ENCODE measurements around the gene ABCB8.

The ABCB8 gene

GRCh38 chr7:151058781-151059366, 30.6 kb downstream of the ABCB8 start:
- DNase-seq = peak; percentile 31

- peak; percentile 69 for DNase-seq
Observed at GRCh38 chr7:151059367-151060112, 31.3 kb downstream of the ABCB8 start, which contains the start of gene SLC4A2. Gene SLC4A2, plus strand, starts transcription at chr7:151059589. Its CDS starts 2,399 bp downstream, at chr7:151061988.

DNA sequence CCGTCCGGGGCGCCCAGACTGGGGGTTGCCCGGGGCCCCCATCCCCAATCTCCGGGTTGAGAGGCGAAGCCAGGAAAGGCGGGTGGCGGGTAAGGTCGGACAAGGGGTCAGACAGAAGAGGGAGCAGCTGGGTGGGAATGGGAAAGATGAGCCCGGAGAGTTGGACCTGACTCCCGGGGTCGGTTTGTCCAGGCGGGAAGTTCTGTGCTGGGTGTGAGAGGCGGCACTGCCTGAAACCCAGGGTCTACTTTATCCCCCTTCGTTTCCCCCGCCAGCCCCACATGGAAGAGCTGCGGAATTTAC, 31.8 kb downstream of the ABCB8 start:
- DNase-seq = no peak

- no peak for DNase-seq
Observed at GRCh38 chr7:151060416-151061212, 32.4 kb downstream of the ABCB8 start.

GRCh38 chr7:151061213-151062110, 33.2 kb downstream of the ABCB8 start:
- DNase-seq = no peak

- DNase-seq = no peak
Observed at GRCh38 chr7:151062111-151062398, 33.8 kb downstream of the ABCB8 start.

- DNase-seq = no peak
Observed at GRCh38 chr7:151062399-151063211, 34.4 kb downstream of the ABCB8 start.

DNA sequence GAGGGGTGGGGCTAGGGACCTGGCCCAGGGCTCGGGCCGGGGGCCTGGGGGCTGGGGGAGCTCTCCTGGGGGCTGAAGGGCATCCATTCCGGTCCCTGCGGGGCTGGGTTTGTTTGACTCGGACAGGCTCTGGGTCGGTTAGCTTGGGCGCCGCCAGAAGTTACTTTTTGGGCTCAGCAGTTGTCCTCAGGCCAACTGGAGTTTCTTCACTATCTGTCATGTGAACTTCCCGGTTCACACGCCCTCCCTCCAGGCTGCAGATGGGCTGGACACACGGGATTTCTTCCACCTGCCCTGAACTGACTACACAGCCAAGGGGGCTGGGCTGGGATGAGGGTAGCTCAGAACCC, 34.9 kb downstream of the ABCB8 start:
- no peak for DNase-seq

- no peak for DNase-seq
Observed at GRCh38 chr7:151064454-151064853, 36.2 kb downstream of the ABCB8 start.

- no peak for DNase-seq
Observed at GRCh38 chr7:151064993-151065392, 36.7 kb downstream of the ABCB8 start.

DNA sequence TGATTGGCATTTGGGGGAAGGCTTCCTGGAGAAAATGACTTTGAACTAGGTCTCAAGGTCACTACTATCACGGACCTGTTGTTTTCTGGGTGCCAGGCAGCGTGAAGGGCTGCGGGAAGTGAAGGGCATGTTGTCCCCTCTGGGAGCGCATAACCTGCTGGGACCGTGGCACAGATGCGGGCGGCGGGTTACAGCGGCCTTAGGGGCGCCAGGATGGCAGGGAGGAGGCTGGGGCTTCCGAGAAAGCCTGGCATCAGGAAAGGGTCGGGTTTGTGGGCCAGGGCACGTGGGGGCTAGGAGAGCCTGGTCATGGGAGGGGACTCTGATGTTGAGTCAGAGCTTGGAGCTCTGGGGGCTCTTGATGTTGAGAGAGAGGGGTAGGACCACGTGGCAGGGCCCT, 37.3 kb downstream of the ABCB8 start:
- DNase-seq = no peak

DNA sequence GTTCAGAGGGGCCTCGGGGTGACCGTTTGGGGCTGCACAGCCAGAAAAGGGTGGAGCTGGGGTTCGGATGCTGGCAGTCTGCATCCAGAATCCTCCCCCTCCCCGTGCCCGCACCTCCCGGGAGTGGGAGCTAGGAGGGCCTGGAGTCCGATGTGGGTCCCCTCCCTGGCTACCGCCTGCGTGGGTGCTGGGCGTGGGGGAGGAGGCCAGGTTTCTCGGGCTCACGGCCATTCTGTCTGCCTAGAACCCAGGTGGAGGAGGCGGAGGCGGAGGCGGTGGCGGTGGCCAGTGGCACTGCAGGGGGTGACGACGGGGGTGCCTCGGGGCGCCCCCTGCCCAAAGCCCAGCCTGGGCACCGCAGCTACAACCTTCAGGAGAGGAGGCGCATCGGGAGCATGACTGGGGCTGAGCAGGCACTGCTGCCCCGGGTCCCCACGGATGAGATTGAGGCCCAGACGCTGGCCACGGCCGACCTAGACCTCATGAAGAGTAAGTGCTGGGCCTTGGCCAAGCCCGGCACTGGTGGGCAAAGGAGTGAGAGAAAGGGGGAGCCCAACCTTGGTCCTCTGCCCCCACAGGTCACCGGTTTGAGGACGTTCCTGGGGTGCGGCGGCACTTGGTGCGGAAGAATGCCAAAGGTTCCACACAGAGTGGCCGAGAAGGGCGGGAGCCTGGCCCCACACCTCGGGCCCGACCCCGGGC, 38.2 kb downstream of the ABCB8 start:
- DNase-seq = no peak

DNA sequence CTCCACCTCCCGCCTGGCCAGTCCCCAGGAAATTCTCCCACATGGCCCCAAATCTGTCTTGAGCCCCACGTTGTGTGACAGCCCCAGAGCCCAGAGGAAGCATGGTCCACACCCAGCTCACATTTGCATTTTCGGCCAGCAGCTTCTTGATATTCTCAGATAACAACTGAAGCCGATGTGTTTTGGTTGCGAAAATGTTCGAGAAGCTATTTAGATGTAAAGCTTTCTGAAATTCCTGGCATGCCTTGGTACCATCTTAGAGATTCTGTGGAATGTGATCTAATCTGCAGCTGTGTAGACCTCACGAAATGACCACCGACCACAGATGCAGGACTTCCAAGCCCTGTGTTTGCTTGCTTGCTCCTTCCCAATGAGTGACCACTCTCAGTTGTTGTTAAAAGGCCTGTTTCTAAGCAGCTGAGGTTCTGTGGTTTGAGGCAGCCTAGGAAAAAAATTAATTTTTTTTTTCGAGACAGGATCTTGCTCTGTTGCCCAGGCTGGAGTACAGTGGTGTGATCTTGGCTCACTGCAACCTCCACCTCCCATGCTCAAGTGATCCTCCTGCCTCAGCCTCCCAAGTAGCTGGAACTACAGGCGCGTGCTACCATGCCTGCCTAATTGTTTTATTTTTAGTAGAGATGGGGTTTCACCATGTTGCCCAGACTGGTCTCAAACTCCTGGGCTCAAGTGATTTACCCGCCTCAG, 40.0 kb downstream of the ABCB8 start:
- DNase-seq = no peak

- no peak for DNase-seq
Observed at GRCh38 chr7:151069841-151070573, 41.8 kb downstream of the ABCB8 start.

- DNase-seq = no peak
Observed at GRCh38 chr7:151070574-151070960, 42.3 kb downstream of the ABCB8 start.

GRCh38 chr7:151071032-151071866, 43.0 kb downstream of the ABCB8 start:
- no peak for DNase-seq

GRCh38 chr7:151073990-151074389, 45.7 kb downstream of the ABCB8 start:
- DNase-seq = no peak

DNA sequence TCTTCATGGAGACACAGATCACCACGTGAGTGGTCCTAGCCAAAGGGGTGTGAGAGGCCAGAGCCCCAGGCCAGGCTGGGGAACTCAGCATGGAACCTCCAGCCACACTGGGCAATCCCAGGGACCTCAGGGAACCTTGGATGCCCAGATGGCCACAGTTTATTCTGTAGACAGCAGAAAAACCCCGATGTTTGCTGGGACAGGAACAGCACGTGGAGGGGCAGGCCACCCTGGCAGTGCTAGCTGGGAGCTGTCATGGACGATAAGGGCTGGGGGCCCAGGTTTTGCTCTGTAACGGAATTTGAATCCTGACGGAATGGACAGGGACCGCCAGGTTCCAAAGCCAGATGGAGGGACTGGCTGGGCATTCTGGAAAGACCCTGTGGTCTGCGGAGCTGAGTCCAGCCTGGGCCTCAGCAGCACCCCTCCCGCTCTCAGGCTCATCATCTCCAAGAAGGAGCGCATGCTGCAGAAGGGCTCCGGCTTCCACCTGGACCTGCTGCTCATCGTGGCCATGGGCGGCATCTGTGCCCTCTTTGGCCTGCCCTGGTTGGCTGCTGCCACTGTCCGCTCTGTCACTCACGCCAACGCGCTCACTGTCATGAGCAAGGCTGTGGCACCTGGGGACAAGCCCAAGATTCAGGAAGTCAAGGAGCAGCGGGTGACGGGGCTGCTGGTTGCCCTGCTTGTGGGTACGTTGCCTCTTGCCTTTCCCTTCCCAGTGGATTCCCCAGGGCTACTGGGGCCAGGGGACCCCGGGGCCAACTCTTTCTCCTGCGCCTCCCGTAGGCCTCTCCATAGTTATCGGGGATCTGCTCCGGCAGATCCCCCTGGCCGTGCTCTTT, 46.8 kb downstream of the ABCB8 start:
- DNase-seq = no peak

DNA sequence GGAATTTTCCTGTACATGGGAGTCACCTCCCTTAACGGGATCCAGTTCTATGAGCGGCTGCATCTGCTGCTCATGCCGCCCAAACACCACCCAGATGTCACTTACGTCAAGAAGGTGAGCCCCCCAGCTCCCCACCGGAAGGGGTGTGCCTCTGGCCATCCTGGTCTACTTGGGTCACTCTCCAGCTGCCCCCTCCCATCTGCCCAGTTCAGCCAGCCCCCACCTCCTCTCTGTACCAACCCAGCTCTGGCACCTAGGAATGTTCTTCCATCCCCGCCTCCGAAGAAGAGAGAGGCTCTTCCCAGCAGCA, 47.4 kb downstream of the ABCB8 start:
- DNase-seq = no peak

All from suppressor macrophage treated with lipopolysaccharide for 4 hours (primary cell).